IMR-90 (cell line): Measurements from ENCODE around the gene GLMN. TPM values are rescaled to one million over a fixed set of nuclear protein-coding genes. Genes with fewer than 3 reads are reported as not detected.

ENCODE experiments used
- ATAC-seq: fragments of 200-7000 bp; cut with Tn5 transposase; 2 replicates; pipeline ENCODE4 v1.9.1; 2020; ENCODE audit warnings: low read depth, mild to moderate bottlenecking, moderate library complexity
- BruUV-seq: library from RNA; stranded (reverse); fragments of 400-500 nt; replicated peaks from 2 replicates; lab custom pipeline; 2021; lab: Mats Ljungman, UMichigan
- CTCF ChIA-PET: fragments of 300-600 bp; formaldehyde crosslinking; extraction: SDS; loops from one replicate; lab custom pipeline; 2021; ENCODE audit warnings: antibody characterized with exemption; lab: Yijun Ruan, JAX
- POLR2A ChIA-PET: fragments of 300-600 bp; sonication (Branson Sonifier 250); formaldehyde crosslinking; loops from one replicate; lab custom pipeline; 2022; ENCODE audit warnings: antibody characterized with exemption; ENCODE audit not compliant: unreplicated experiment; lab: Charles Lee
- DNase-seq: peaks from one replicate; pipeline ENCODE4 v3.0.0; 2013
- H2AFZ ChIP-seq: replicated peaks from 2 replicates; pipeline ENCODE3; 2013; ENCODE audit warnings: low read length, mild to moderate bottlenecking; ENCODE audit not compliant: poor library complexity
- H2AK5ac ChIP-seq: 2 replicates; pipeline ENCODE4 v1.6.1; 2013; ENCODE audit warnings: low read depth, low read length, inconsistent platforms
- H2AK9ac ChIP-seq: replicated peaks from 2 replicates; pipeline ENCODE3; 2013; ENCODE audit warnings: mild to moderate bottlenecking, low read depth, low read length, moderate library complexity; ENCODE audit not compliant: poor library complexity
- H2BK120ac ChIP-seq: 2 replicates; pipeline ENCODE4 v1.6.1; 2013; ENCODE audit warnings: low read depth, low read length, inconsistent platforms
- H2BK15ac ChIP-seq: 3 replicates; pipeline ENCODE4 v1.6.1; 2013; ENCODE audit warnings: low read depth, low read length, inconsistent platforms
- H2BK20ac ChIP-seq: 2 replicates; pipeline ENCODE4 v1.6.1; 2013; ENCODE audit warnings: low read depth, mild to moderate bottlenecking, inconsistent platforms, low read length, moderate library complexity
- H2BK5ac ChIP-seq: 2 replicates; pipeline ENCODE4 v1.6.1; 2013; ENCODE audit warnings: mild to moderate bottlenecking, low read depth, low read length, inconsistent platforms; ENCODE audit not compliant: poor library complexity, severe bottlenecking
- H3K14ac ChIP-seq: replicated peaks from 2 replicates; pipeline ENCODE4 v1.6.1; 2013; ENCODE audit warnings: low read depth, low read length, inconsistent platforms
- H3K18ac ChIP-seq: 2 replicates; pipeline ENCODE4 v1.6.1; 2013; ENCODE audit warnings: low read depth, low read length, control low read depth
- H3K23ac ChIP-seq: 2 replicates; pipeline ENCODE4 v1.6.1; 2013; ENCODE audit warnings: low read depth, low read length, inconsistent platforms
- H3K27ac ChIP-seq: 2 replicates; pipeline ENCODE4 v1.5.1; 2013; ENCODE audit warnings: mild to moderate bottlenecking, control low read depth, low read length; ENCODE audit not compliant: insufficient read depth
- H3K27me3 ChIP-seq: 2 replicates; pipeline ENCODE4 v1.6.1; 2013; ENCODE audit warnings: low read length; ENCODE audit not compliant: control insufficient read depth, insufficient read depth
- H3K36me3 ChIP-seq: 2 replicates; pipeline ENCODE4 v1.6.1; 2013; ENCODE audit warnings: low read length, mixed read lengths; ENCODE audit not compliant: control insufficient read depth, insufficient read depth
- H3K4ac ChIP-seq: 2 replicates; pipeline ENCODE4 v1.6.1; 2013; ENCODE audit warnings: low read depth, low read length, inconsistent platforms
- H3K4me1 ChIP-seq: 2 replicates; pipeline ENCODE4 v1.6.1; 2013; ENCODE audit warnings: low read length, mixed read lengths; ENCODE audit not compliant: control insufficient read depth, insufficient read depth
- H3K4me2 ChIP-seq: 2 replicates; pipeline ENCODE4 v1.6.1; 2013; ENCODE audit warnings: low read depth, mild to moderate bottlenecking, control low read depth, low read length, moderate library complexity
- H3K4me3 ChIP-seq: 2 replicates; pipeline ENCODE4 v1.5.1; 2013; ENCODE audit warnings: low read depth, mild to moderate bottlenecking, control low read depth, low read length, moderate library complexity; ENCODE audit not compliant: insufficient read depth
- H3K56ac ChIP-seq: 2 replicates; pipeline ENCODE4 v1.6.1; 2013; ENCODE audit warnings: low read length, inconsistent platforms; ENCODE audit not compliant: insufficient read depth; ENCODE audit errors: extremely low read depth
- H3K79me1 ChIP-seq, 2 experiments: 2 replicates each; pipeline ENCODE4 v1.6.1; 2013; ENCODE audit warnings: low read length in 2 of 2, inconsistent platforms in 1 of 2, low read depth in 1 of 2
- H3K9ac ChIP-seq: 2 replicates; pipeline ENCODE4 v1.6.1; 2013; ENCODE audit warnings: low read depth, low read length, control low read depth
- H3K9me1 ChIP-seq: 2 replicates; pipeline ENCODE4 v1.6.1; 2013; ENCODE audit warnings: low read length, inconsistent platforms; ENCODE audit not compliant: insufficient read depth
- H3K9me3 ChIP-seq: 2 replicates; pipeline ENCODE4 v1.6.1; 2013; ENCODE audit warnings: low read length; ENCODE audit not compliant: control insufficient read depth, insufficient read depth
- H4K20me1 ChIP-seq: 2 replicates; pipeline ENCODE4 v1.6.1; 2013; ENCODE audit warnings: low read length, inconsistent platforms; ENCODE audit not compliant: insufficient read depth
- H4K5ac ChIP-seq: 2 replicates; pipeline ENCODE4 v1.6.1; 2013; ENCODE audit warnings: mild to moderate bottlenecking, low read depth, low read length, control low read depth
- H4K8ac ChIP-seq, 2 experiments: 2 replicates each; pipeline ENCODE4 v1.6.1; 2013; ENCODE audit warnings: low read depth in 2 of 2, low read length in 2 of 2, control low read depth in 1 of 2, inconsistent platforms in 1 of 2
- H4K91ac ChIP-seq: 2 replicates; pipeline ENCODE4 v1.6.1; 2013; ENCODE audit warnings: low read depth, low read length, inconsistent platforms; ENCODE audit not compliant: insufficient read depth
- CEBPB ChIP-seq: IDR thresholded peaks from 2 replicates; pipeline ENCODE4 v1.6.1; 2012; ENCODE audit warnings: low read depth, low read length, improper control_type of control experiment
- ELK1 ChIP-seq: fragments of 150-350 bp; IDR thresholded peaks from 2 replicates; pipeline ENCODE4 v1.6.1; 2016; ENCODE audit warnings: low read depth, mild to moderate bottlenecking, low read length, moderate library complexity, borderline replicate concordance
- NFE2L2 ChIP-seq: fragments of 150-350 bp; IDR thresholded peaks from 2 replicates; pipeline ENCODE4 v1.6.1; 2016; ENCODE audit warnings: low read depth, mild to moderate bottlenecking, low read length
- WGBS, 2 experiments: methylation state at CpG; one replicate each; pipeline versions ENCODE4 v1.1.5 to v1.1.7; 2013; ENCODE audit warnings: missing lambda C conversion rate in 2 of 2; ENCODE audit not compliant: insufficient read length in 1 of 2; ENCODE audit errors: extremely low coverage in 2 of 2; 5-methylcytosine and 5-hydroxymethylcytosine counted together
- dilution Hi-C: fragments of 300-500 bp; cut with HindIII; formaldehyde crosslinking; loops from one replicate; pipeline ENCODE4 v1.14.3; 2018; ENCODE audit warnings: low sequenced_read_pairs; ENCODE audit not compliant: unreplicated experiment
- in situ Hi-C: fragments of 300-500 bp; cut with MboI; formaldehyde crosslinking; loops from 3 replicates; pipeline ENCODE4 v1.14.3; 2019; ENCODE audit warnings: low sequenced_read_pairs, inconsistent platforms, mixed read lengths
- intact Hi-C: fragments of 100-400 bp; cut with micrococcal nuclease; formaldehyde crosslinking; loops from 2 replicates; pipeline ENCODE4 v1.10.0; 2022
- polyA plus RNA-seq, 3 experiments: library from polyadenylated mRNA; depleted of rRNA; stranded (reverse); fragments of >200 nt; gene quantifications; 2 replicates each; pipeline ENCODE4 v1.2.3, GENCODE V29; 2012; ENCODE audit warnings: low replicate concordance in 1 of 3
- total RNA-seq: library from RNA; depleted of rRNA; stranded (reverse); fragments of >200 nt; gene quantifications from 2 replicates; pipeline ENCODE4 v1.2.3, GENCODE V29; 2012

The GLMN gene
- total and polyA plus RNA-seq, 2 of the 4 experiments (the other 2 are of a cell fraction) = 4.1 to 4.7 TPM

GRCh38 chr1:92326681-92327080 lies 27.9 kb upstream of the GLMN start:
- no peak overlapping the region for H3K9ac ChIP-seq
- no peak overlapping the region for H2AFZ ChIP-seq
- H3K4me1 ChIP-seq = no peaks in the 10 kb centered on the region
- intact Hi-C loops = no loop called here
- H3K27ac ChIP-seq = no peak overlapping the region
- in situ Hi-C loops = no loop called here
- H3K4me2 ChIP-seq = no peak overlapping the region
- no peak overlapping the region for H3K14ac ChIP-seq
- ChIA-PET POLR2A (no interaction called here), CTCF (no interaction called here)
- H2BK15ac ChIP-seq = no peak overlapping the region
- H3K23ac ChIP-seq = no peak overlapping the region
- H3K9me3 ChIP-seq = peaks cover 7% of the 10 kb centered on the region
- H3K79me1 ChIP-seq = peaks cover 3 to 15% of the 10 kb centered on the region in 2 experiments; a peak in 1 of 4 replicates
- DNase-seq (no peak), ATAC-seq (no peak)
- no peak overlapping the region for H4K91ac ChIP-seq
- TF ChIP-seq NFE2L2 (no peak), CEBPB (no peak), ELK1 (no peak)
- H3K56ac ChIP-seq = no peak overlapping the region
- no peaks in the 10 kb centered on the region; the same call in 1 of the 2 replicates for H4K20me1 ChIP-seq
- H4K5ac ChIP-seq = no peak overlapping the region
- no peak overlapping the region for H2AK9ac ChIP-seq
- no TSS peak for BruUV-seq
- H3K36me3 ChIP-seq = peaks cover 22% of the 10 kb centered on the region
- H3K27me3 ChIP-seq = no peaks in the 10 kb centered on the region
- H2BK20ac ChIP-seq = no peak overlapping the region
- no peak overlapping the region for H2BK120ac ChIP-seq
- no peak overlapping the region for H2AK5ac ChIP-seq
- H3K4me3 ChIP-seq = no peak overlapping the region
- H3K4ac ChIP-seq = no peak overlapping the region
- dilution Hi-C loops = no loop called here
- H3K9me1 ChIP-seq = no peaks in the 10 kb centered on the region
- H2BK5ac ChIP-seq = no peak overlapping the region
- H4K8ac ChIP-seq = no peak overlapping the region
- WGBS, 2 experiments = no CpG with 5 or more reads among the region's 1 CpG
- no peak overlapping the region for H3K18ac ChIP-seq
